ENCODE results near the gene FAM118B. TPM values are rescaled to one million over a fixed set of nuclear protein-coding genes. Genes with fewer than 3 reads are reported as not detected.

Gene FAM118B
- total RNA-seq, 1 donor: 38.0 TPM

DNA sequence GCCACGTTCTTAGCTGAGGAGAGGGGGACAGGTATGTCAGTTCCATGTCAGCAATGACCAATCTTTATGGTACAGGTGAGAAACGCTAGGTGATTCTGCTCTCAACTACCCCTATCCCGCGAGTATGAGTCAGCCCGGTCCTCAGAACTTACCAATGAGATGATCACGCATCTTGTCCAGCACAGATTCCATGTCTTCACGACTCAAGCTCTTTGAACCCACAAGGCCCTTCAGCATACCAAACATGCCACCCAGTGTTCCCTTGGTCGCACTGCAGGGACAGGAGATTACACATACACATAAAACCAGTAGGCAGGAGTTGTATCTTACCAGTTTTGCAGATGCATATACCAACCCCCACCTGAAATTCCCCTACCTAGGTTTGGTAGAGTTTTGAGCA, 54.2 kb downstream of the FAM118B start:
- no peak overlapping the region for H3K4me3 ChIP-seq (ENCODE audit: low read depth, low read length)
- TF ChIP-seq, protein P1, sequence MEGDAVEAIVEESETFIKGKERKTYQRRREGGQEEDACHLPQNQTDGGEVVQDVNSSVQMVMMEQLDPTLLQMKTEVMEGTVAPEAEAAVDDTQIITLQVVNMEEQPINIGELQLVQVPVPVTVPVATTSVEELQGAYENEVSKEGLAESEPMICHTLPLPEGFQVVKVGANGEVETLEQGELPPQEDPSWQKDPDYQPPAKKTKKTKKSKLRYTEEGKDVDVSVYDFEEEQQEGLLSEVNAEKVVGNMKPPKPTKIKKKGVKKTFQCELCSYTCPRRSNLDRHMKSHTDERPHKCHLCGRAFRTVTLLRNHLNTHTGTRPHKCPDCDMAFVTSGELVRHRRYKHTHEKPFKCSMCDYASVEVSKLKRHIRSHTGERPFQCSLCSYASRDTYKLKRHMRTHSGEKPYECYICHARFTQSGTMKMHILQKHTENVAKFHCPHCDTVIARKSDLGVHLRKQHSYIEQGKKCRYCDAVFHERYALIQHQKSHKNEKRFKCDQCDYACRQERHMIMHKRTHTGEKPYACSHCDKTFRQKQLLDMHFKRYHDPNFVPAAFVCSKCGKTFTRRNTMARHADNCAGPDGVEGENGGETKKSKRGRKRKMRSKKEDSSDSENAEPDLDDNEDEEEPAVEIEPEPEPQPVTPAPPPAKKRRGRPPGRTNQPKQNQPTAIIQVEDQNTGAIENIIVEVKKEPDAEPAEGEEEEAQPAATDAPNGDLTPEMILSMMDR (IDR thresholded peaks at IDR 0.05; ENCODE audit: insufficient read depth, low read depth, low read length): no peak
- no peak for DNase-seq (ENCODE audit: low read depth)

DNA sequence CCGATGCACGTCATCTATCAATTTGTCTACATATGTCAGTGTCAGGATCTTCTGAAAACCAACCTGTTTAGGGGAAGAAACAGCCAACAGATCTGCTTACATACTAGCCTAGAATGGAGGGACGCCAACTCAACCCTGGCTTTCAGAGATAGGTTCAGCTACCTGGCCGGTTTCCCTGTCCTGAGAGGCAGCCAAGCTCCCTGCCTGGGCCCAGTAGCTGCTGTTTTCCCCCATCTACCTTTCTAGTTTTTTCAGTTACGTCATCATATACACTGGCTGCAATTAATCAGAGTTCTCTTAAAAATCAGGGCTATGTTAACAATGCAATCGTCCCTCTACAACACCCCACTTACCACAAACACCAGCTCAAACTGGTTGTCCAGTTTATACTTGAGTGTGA, 56.1 kb downstream of the FAM118B start:
- TF ChIP-seq, protein P1 (IDR thresholded peaks at IDR 0.05; ENCODE audit: insufficient read depth, low read depth, low read length): no peak
- H3K4me3 ChIP-seq (ENCODE audit: low read depth, low read length): peak overlapping the region; percentile 91

DNA sequence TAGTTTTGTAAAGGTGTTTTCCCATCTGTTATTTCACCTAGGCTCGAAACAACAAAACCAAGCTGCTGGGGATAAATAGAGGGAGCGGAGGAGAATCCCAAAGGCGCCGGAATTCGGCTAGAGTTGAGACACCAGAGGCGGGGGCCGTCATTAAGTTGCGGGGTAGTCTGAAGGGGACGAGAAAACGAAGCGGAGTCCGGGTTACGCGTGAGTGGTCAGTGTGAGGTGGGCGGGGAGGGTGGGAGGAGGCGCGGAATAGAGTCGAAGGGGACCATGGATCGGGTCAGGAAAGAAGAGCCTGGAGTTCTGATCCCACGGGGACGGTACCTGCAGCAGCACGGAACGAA, 56.8 kb downstream of the FAM118B start:
- peak overlapping the region; percentile 91 for H3K4me3 ChIP-seq (ENCODE audit: low read depth, low read length)
- TF ChIP-seq, protein P1 (IDR thresholded peaks at IDR 0.05; ENCODE audit: insufficient read depth, low read depth, low read length): no peak
- DNase-seq (ENCODE audit: low read depth): no peak

More for the DNA sequence above, 56.1 kb downstream of the FAM118B start:
- no peak for DNase-seq (ENCODE audit: low read depth)

DNA sequence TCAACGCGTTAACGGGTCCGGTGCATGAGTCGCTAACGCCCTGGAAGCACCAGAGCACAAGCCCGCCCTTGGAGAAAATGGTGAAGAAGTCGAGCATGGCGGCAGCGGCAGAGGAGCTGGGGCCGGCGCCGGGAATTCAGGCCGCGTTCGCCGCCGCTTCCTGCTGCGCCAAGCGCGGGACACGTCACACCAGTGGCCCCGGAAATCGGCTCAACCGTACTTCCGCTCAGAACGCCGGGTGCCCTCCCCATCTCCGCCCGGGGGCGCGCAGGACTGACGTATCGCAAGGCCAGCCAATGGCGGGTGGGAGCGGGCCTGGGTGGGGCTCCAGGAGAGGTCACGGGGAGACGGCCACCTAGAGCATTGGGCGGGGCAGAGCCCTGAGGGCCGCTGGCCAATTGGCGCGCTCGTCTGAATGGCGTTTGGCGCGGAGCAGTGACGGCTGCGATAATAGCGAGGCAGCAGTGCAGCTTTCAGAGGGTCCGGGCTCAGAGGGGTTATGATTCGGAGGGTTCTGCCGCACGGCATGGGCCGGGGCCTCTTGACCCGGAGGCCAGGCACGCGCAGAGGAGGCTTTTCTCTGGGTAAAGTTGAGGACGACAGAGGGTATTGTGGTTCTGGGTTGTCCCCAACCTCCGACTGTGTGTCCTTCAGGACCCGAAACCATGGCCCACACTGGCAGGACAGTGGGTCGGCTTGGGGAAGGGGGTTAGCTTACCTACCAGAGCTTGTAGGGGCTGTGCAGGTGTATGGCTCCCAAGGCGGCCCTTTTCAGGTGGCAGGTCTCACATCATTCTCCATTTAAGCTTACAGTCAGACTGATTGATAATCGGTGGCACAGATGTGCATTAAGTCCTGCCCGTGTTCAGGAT, 57.4 kb downstream of the FAM118B start, which contains the start of the genes FOXRED1 and SRPRA:
Gene FOXRED1 (plus strand): TSS at position 447 of the 872 bp plus-strand sequence. CDS start 53 bp downstream, at position 500.
Gene SRPRA (minus strand): TSS at position 188 of the 872 bp plus-strand sequence. CDS start 91 bp downstream, at position 97.
- DNase-seq (ENCODE audit: low read depth): peak; percentile 99
- TF ChIP-seq, protein P1 (IDR thresholded peaks at IDR 0.05; ENCODE audit: insufficient read depth, low read depth, low read length): no peak

DNA sequence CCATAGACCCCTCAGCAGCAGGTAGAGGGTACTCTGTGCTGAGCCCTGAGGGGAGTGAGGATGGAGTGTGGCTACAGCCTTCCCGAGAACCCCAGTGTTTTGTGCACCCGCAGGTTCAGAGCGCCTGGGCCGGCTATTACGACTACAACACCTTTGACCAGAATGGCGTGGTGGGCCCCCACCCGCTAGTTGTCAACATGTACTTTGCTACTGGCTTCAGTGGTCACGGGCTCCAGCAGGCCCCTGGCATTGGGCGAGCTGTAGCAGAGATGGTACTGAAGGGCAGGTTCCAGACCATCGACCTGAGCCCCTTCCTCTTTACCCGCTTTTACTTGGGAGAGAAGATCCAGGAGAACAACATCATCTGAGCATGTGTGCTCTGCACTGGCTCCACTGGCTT, 65.7 kb downstream of the FAM118B start:
- TF ChIP-seq, protein P1 (IDR thresholded peaks at IDR 0.05; ENCODE audit: insufficient read depth, low read depth, low read length): no peak
- H3K4me3 ChIP-seq (ENCODE audit: low read depth, low read length): no peak overlapping the region
- no peak for DNase-seq (ENCODE audit: low read depth)

More for the DNA sequence above, 57.4 kb downstream of the FAM118B start, which contains the start of the genes FOXRED1 and SRPRA:
- peak within 1 kb of the TSS; percentile 91 for H3K4me3 ChIP-seq (ENCODE audit: low read depth, low read length)

DNA sequence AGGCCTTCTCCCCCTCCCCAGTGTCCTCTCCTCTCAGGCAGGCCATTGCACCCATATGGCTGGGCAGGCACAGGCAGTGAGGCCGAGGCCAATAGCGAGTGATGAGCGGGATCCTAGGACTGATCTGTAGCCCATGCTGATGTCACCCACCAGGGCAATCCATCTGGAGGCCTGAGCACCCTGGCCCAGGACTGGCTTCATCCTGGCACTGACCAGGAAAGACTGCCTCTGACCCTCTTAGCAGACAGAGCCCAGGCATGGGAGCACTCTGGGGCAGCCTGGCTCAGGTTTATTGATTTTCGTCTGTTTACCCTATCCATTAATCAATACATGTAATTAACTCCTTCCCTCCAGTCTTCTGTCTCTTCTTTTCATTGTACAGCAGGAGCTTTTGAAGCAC, 66.2 kb downstream of the FAM118B start:
- TF ChIP-seq, protein P1 (IDR thresholded peaks at IDR 0.05; ENCODE audit: insufficient read depth, low read depth, low read length): no peak
- DNase-seq (ENCODE audit: low read depth): no peak
- H3K4me3 ChIP-seq (ENCODE audit: low read depth, low read length): no peak overlapping the region

Data from fibroblast of villous mesenchyme (primary cell).